Heart right ventricle (tissue), 16 donors: Measurements from ENCODE around the gene TRPV4. TPM values are rescaled to one million over a fixed set of nuclear protein-coding genes. Genes with fewer than 3 reads are reported as not detected.
A peak's percentile ranks its signal among the peaks of the same experiment; 100 is the strongest.

ENCODE experiments used
- ATAC-seq, 8 donors: fragments of 200-7000 bp; cut with Tn5 transposase; one replicate each; pipeline ENCODE4 v1.9.1; 2020; ENCODE audit warnings: mild to moderate bottlenecking in 8 of 8, moderate library complexity in 8 of 8, moderate number of reproducible peaks in 1 of 8
- DNase-seq, 2 donors: peaks; one replicate each; pipeline ENCODE4 v3.0.0-alpha.2; 2020
- H3K27ac ChIP-seq, 10 donors: fragments of 200-600 bp; sonication (generic) in 2 of 10; one replicate each; pipeline versions ENCODE4 v1.5.0 to v1.8.0; 2020 to 2022; ENCODE audit warnings: mild to moderate bottlenecking in 3 of 10
- H3K27me3 ChIP-seq, 7 donors: fragments of 200-600 bp; one replicate each; pipeline ENCODE4 v1.8.0; 2021 to 2022; ENCODE audit warnings: mild to moderate bottlenecking in 2 of 7
- H3K36me3 ChIP-seq, 9 donors: fragments of 200-600 bp; sonication (generic) in 1 of 9; one replicate each; pipeline versions ENCODE4 v1.5.0 to v1.8.0; 2020 to 2022; ENCODE audit warnings: mild to moderate bottlenecking in 2 of 9
- H3K4me1 ChIP-seq, 9 donors: fragments of 200-600 bp; sonication (generic) in 1 of 9; one replicate each; pipeline versions ENCODE4 v1.5.0 to v1.8.0; 2020 to 2022; ENCODE audit warnings: mild to moderate bottlenecking in 4 of 9
- H3K4me3 ChIP-seq, 10 donors: fragments of 200-600 bp; sonication (generic) in 2 of 10; one replicate each; pipeline versions ENCODE4 v1.5.0 to v1.8.0; 2020 to 2022; ENCODE audit warnings: mild to moderate bottlenecking in 7 of 10, moderate library complexity in 2 of 10
- H3K9me3 ChIP-seq, 11 donors: fragments of 200-600 bp in 10 of 11; sonication (generic) in 2 of 11; one replicate each; pipeline versions ENCODE4 v1.5.0 to v1.8.0; 2013 to 2022; ENCODE audit warnings: mild to moderate bottlenecking in 2 of 11, control low read depth in 1 of 11, moderate library complexity in 1 of 11
- CTCF ChIP-seq, 9 donors: fragments of 200-600 bp; sonication (generic) in 2 of 9; IDR thresholded peaks; one replicate each; pipeline versions ENCODE4 v1.5.0 to v1.8.0; 2021 to 2022; ENCODE audit warnings: antibody characterized with exemption in 9 of 9, mild to moderate bottlenecking in 5 of 9, moderate library complexity in 1 of 9
- WGBS, 2 donors: extraction: QIAGEN DNeasy Blood & Tissue Kit; methylation state at CpG; one replicate each; pipeline ENCODE4 v1.1.7; 2013; ENCODE audit warnings: inconsistent platforms in 1 of 2; 5-methylcytosine and 5-hydroxymethylcytosine counted together
- intact Hi-C, 10 donors: fragments of 100-400 bp; cut with DNase I; formaldehyde crosslinking; loops; one replicate each; pipeline versions ENCODE4 v1.11.1 to v1.14.2; 2022
- polyA plus RNA-seq, 2 donors: library from polyadenylated mRNA; stranded (reverse); fragments of 200-250 nt; gene quantifications; one replicate each; pipeline ENCODE4 v1.2.3, GENCODE V29; 2013
- total RNA-seq, 10 donors: library from RNA; stranded (reverse); fragmentation: NEBNext Ultra II Directional in 3 of 10; extraction: Animal tissue kit (Norgen Biotek cat#: 25700) in 3 of 10; gene quantifications; one replicate each; pipeline versions ENCODE4 v1.2.1 to v1.2.4, GENCODE V29; 2021 to 2023
- donor health status: Arrhythmogenic right ventricular cardiomyopathy.
- donor health status: ischemic (EF 13 %, LVEDD 7.1; RV severe dilation, severe dysfunction).
- donor health status: healthy with polysubstance abuse.
- donor health status: DM: no; HTN: yes; CAD: no.
- donor health status: DM: no; HTN: no; CAD: no.
- donor health status: ischemic (EF 25% LVEDD 6.9; RV normal size, moderate dysfunction).
- donor health status: ischemic (EF 25% LVEDD 5.7; RV mildly dilated, moderate dysfunction).
- donor health status: healthy.
- donor health status: DM: yes; HTN: yes; CAD: no.
- donor health status: Ischemic cardiomyopathy.
- donor health status: ischemic (EF 35%, LVEDD 5.7; RV mildly dilated, moderate dysfunction).
- donor health status: nonischemic (EF 11% LVEDD 7.7; RV severe dilation, severe dysfunction).
- donor health status: DM: yes; HTN: yes; CAD: no.
- donor health status: PGD.
- donor health status: ischemic (EF 29% LVEDD 5.4; RV normal size, mild dysfunction).
- donor health status: nonischemic (EF 23%, LVEDD 6.1; RV moderate dilation, normal function).

Gene TRPV4
- total and polyA plus RNA-seq, 12 donors = 0.07 to 1.0 (median 0.28) TPM; not detected in 2

DNA sequence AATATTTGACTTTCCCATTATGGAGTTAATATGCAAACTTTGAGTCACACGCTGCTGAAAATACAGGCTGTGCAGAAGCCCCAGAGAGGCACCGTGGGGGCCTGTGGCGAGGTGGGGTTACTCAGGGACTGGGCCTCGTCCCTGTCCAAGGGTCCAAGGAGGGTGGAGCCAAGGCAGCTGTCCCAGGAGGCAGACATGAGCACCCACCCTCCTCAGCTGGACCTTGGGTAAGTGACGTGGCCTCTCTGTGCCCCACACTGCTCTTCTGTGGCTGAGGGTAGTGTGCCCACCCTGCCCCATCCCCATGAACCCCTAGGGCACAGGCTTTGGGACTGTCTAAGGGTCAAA, 80.2 kb downstream of the TRPV4 start:
- no peak for TF ChIP-seq CTCF (IDR thresholded peaks at IDR 0.05)
- H3K27ac ChIP-seq = no peak overlapping the region
- peaks cover 0 to 21% (median 0%) of the 10 kb centered on the region in 11 donors for H3K9me3 ChIP-seq
- peaks cover 0 to 7% (median 0%) of the 10 kb centered on the region in 9 donors for H3K4me1 ChIP-seq
- H3K36me3 ChIP-seq = no peaks in the 10 kb centered on the region
- intact Hi-C loops = no loop called here
- DNase-seq (no peak), ATAC-seq (peak in 1 of 8 donors; percentile 55)
- WGBS, 2 donors = 85 to 90% methylated on average over 5 of the region's 5 CpGs
- H3K27me3 ChIP-seq = no peaks in the 10 kb centered on the region
- no peak overlapping the region for H3K4me3 ChIP-seq

DNA sequence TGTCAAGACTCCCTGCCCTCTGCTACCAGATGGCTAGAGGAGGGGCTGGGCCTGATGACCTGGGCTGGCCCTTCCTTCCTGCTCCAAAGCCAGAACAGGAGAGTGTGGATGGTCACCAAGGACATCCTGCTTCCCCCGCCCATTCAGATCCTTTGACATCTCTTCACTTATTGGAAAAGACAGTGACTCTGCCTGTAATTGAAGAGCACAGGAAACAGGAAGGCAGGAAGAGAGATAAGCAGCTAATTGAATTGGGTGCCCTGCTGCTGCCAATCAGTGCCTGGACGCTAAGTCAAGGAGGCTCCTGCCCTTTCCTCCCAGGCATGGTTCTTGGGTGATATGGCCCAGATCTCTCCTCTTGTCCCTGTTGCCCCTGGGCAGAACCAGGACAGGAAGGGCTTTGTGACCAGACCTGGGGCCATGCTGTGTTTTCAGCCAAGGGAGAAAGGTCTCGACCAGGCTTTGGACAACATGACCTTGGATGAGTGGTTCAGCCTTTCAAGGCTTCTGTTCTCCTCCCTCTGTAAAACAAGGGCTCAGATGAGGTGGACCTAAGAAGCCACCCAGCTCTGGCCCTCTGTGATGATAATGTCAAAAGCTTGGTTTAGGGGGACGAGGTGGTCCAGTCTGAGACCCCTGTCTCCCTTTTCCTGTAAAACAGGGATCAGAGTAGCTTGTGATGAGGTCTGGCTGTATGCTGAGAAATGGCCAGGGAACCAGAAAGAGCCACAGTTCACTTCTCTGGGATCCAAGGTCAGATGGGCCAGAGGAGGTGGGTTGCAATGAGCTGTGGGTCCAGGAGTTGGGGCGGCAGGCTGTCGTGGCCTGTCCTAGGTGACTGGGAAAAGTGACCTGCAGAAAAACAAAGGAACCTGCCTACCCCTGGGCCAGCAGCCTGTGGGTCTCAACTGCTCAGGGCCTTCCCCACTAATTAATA, 80.8 kb downstream of the TRPV4 start:
- Histone ChIP-seq H3K27me3 (no peaks in the 10 kb centered on the region), H3K27ac (no peak overlapping the region), H3K4me1 (peaks cover 0 to 7% (median 0%) of the 10 kb centered on the region in 9 donors), H3K36me3 (no peaks in the 10 kb centered on the region), H3K4me3 (no peak overlapping the region), H3K9me3 (peaks cover 0 to 21% (median 0%) of the 10 kb centered on the region in 11 donors)
- intact Hi-C loops = no loop called here
- peak in 2 of 8 donors; percentile 42 to 55 for ATAC-seq
- 67 to 80% methylated on average over 6 of the region's 6 CpGs for WGBS, 2 donors
- no peak for TF ChIP-seq CTCF (IDR thresholded peaks at IDR 0.05)
- DNase-seq = no peak

DNA sequence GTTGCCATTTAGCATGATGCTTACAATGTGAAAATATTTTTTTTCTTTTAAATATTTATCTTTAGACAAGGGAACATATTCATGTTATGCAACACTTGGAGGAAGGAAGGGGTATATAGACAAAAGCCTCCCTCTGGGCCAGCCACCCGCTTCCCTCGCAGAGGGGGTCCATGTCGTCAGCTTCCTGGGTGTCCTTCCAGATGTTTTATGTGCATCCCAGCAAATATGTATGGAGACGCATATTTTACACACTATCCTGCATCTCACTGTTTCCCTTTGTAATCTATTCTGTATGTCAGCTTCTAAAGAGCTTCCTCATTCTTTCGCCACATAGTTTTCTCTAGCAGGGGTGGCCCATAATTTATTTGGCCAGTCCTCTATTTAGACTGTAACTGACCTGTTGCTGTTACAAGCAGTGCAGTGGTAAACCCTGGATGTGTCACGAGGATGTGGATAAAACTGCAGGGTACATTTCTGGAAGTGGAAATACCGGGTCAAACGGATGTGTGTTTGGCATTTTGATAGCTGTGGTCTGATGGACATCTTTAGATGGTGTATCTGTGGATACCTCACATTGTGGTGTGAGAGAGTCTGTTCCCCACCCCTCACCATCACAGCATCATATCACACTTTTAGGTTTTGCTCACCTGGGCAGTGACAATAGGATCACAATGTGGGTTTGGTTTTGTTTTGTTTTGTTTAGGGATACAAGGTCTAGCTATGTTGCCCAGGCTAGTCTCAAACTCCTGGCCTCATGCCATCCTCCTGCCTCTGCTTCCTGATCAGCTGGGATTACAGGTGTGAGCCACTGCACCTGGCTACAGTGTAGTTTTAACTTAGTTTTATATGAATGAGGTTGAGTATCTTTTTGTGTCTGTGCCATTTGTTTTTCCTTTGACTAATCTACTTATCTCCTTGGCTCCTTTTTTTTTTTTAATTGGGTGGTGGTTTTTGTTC, 87.9 kb downstream of the TRPV4 start:
- DNase-seq (no peak), ATAC-seq (no peak)
- no peaks in the 10 kb centered on the region for H3K36me3 ChIP-seq
- TF ChIP-seq CTCF (IDR thresholded peaks at IDR 0.05) = no peak
- 66 to 81% methylated on average over 8 of the region's 8 CpGs for WGBS, 2 donors
- no peaks in the 10 kb centered on the region for H3K9me3 ChIP-seq
- intact Hi-C loops = no loop called here
- H3K4me1 ChIP-seq = peaks cover 0 to 4% (median 2%) of the 10 kb centered on the region in 9 donors
- H3K27me3 ChIP-seq = no peaks in the 10 kb centered on the region
- H3K27ac ChIP-seq = no peak overlapping the region
- no peak overlapping the region for H3K4me3 ChIP-seq

DNA sequence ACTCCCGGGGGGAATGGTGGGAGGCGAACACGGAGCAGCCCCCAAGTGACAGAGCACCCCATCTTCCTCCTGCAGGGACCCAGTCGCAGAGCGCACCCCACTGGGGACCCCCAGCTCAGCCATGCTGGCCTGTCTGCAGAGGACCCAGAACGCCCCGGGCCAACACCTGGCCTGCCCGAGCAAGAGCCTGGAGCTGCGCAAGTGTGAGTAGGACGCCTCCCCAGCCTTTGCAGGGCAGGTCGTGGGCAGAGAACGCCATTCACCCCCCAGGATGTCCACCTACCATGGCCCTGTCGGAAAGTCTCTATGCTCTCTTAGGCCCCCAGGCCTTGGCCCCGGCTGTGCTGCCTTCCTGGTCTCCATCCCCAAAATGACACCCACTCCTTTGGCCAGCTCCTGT, 89.2 kb downstream of the TRPV4 start:
- intact Hi-C loops = no loop called here
- no peak for DNase-seq
- Histone ChIP-seq H3K4me1 (peaks cover 0 to 14% (median 8%) of the 10 kb centered on the region in 9 donors), H3K27me3 (no peaks in the 10 kb centered on the region), H3K36me3 (no peaks in the 10 kb centered on the region), H3K4me3 (no peak overlapping the region), H3K27ac (no peak overlapping the region), H3K9me3 (no peaks in the 10 kb centered on the region)
- WGBS, 2 donors = 95 to 97% methylated on average over 14 of the region's 14 CpGs
- no peak for TF ChIP-seq CTCF (IDR thresholded peaks at IDR 0.05)
- peak in 2 of 8 donors; percentile 5 to 33 for ATAC-seq
